Measurements from ENCODE around the gene LMX1A. TPM values are rescaled to one million over a fixed set of nuclear protein-coding genes. Genes with fewer than 3 reads are reported as not detected.

LMX1A gene
- total RNA-seq, 6 experiments from 2014 or later = not detected

DNA sequence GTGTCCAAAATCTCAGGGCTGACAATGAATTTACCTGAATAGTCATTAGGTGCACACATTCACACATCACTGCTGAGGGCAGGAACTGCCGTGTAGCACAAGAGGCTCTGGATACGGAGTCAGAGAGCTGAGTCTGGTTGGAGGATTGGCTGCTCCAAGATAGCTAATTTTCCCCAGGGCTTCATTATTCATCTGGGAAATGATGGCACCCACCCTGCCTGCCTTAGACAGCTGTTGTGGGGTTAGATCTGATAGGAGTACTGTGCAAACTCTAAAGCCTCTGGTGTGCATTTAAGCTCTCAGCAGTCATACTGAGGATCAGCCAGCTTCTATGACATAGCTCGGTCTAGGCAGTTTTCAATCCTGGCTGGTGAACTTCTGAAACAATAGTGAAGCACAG lies 67.0 kb downstream of the LMX1A start:
- Mint-ChIP-seq H3K36me3 (ENCODE audit: low read depth) (no peaks in the 10 kb centered on the region), H3K27me3 (ENCODE audit: insufficient read depth) (no peaks in the 10 kb centered on the region; the same call in 1 of the 2 replicates), H3K27ac (no peak overlapping the region), H3K4me1 (ENCODE audit: low read depth) (no peaks in the 10 kb centered on the region), H3K9me3 (0 out of 2 replicates have a peak, but pooled peaks cover 7% of the 10 kb centered on the region), H3K4me3 (no peak overlapping the region)
- no peak for DNase-seq
- TF ChIP-seq, protein P1, sequence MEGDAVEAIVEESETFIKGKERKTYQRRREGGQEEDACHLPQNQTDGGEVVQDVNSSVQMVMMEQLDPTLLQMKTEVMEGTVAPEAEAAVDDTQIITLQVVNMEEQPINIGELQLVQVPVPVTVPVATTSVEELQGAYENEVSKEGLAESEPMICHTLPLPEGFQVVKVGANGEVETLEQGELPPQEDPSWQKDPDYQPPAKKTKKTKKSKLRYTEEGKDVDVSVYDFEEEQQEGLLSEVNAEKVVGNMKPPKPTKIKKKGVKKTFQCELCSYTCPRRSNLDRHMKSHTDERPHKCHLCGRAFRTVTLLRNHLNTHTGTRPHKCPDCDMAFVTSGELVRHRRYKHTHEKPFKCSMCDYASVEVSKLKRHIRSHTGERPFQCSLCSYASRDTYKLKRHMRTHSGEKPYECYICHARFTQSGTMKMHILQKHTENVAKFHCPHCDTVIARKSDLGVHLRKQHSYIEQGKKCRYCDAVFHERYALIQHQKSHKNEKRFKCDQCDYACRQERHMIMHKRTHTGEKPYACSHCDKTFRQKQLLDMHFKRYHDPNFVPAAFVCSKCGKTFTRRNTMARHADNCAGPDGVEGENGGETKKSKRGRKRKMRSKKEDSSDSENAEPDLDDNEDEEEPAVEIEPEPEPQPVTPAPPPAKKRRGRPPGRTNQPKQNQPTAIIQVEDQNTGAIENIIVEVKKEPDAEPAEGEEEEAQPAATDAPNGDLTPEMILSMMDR (IDR thresholded peaks at IDR 0.05) = no peak

DNA sequence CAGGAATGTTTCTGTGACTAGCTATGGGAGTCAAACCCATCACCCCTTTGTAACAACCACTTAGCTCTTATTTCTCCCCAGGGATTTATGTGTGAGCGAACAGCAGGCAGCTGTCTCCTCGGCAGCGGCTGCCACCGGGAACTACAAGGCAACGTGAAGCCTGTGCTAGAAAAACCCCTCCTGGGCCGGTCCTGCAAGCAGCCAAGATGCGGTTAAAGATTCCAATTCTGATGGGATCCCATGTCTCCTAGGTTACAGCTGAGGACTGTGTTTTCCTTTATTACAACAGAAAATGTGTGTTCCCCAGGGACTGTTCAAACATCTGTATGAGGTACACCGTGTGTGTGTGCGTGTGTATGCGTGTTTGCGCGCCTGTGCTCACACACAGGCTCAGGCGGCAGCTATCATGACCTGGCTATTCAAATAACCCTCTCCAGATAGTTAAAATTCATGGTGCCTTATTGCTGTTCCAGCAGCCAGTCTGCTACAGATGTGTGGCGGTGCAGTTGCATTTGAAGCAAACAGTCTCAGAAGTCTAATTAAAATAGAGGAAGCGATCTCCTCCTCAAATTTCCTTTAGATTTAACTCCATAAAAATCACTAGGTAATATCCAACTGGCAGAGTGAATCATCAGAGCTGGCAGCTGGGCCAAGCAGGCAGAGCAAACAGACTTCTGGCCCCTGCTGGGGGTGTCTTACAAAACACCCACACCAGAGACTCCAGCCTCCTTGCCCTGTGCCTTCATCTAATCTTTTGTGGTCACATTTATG lies 68.0 kb downstream of the LMX1A start:
- H3K4me3 Mint-ChIP-seq = no peak overlapping the region
- H3K4me1 Mint-ChIP-seq (ENCODE audit: low read depth) = no peaks in the 10 kb centered on the region
- H3K9me3 Mint-ChIP-seq = 0 out of 2 replicates have a peak, but pooled peaks cover 7% of the 10 kb centered on the region
- H3K27ac Mint-ChIP-seq = no peak overlapping the region
- TF ChIP-seq, protein P1 (IDR thresholded peaks at IDR 0.05) = no peak
- no peak for DNase-seq
- no peaks in the 10 kb centered on the region for H3K36me3 Mint-ChIP-seq (ENCODE audit: low read depth)
- H3K27me3 Mint-ChIP-seq (ENCODE audit: insufficient read depth) = no peaks in the 10 kb centered on the region; the same call in 1 of the 2 replicates

DNA sequence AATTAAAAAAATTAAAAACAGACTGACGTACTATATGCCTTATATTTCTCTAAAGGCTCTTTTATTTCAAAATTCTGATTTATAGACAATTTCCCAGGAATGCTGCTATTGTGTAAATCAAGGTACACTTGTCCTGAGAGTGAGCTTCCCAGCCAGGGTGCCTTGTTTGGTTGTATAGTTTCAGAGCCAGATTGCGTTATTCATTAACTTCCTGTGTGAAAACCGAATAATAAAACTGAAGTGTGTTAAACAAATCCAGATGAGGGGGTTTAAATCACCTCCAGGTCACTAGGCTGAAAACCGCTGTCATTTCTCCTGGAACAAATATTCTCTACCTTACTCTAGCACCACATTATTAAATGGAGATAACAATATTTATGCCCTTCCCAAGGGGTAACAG lies 68.7 kb downstream of the LMX1A start:
- Mint-ChIP-seq H3K36me3 (ENCODE audit: low read depth) (no peaks in the 10 kb centered on the region), H3K9me3 (0 out of 2 replicates have a peak, but pooled peaks cover 7% of the 10 kb centered on the region), H3K4me1 (ENCODE audit: low read depth) (no peaks in the 10 kb centered on the region), H3K4me3 (no peak overlapping the region), H3K27me3 (ENCODE audit: insufficient read depth) (no peaks in the 10 kb centered on the region; the same call in 1 of the 2 replicates), H3K27ac (no peak overlapping the region)
- TF ChIP-seq, protein P1 (IDR thresholded peaks at IDR 0.05) = no peak
- no peak for DNase-seq

DNA sequence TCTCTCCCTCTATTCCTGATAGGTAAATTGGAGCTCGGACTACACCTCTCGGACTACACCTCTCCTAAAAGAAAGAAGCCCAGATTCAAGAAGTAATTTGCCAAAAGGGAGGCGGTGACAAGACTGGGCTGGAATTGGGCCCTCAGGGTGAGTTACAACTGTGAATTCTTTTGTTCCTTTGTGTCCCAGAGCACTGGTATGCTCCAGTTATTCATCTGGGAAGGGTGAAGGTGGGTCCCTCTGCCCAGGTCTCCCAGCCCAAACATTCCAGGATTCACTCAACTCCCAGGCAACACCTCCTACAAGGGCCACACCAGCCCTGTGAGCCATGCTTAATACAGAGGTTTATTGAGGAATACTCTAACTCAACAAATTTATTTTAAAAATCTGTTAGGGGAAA lies 69.2 kb downstream of the LMX1A start:
- H3K4me1 Mint-ChIP-seq (ENCODE audit: low read depth) = no peaks in the 10 kb centered on the region
- DNase-seq = no peak
- no peaks in the 10 kb centered on the region for H3K36me3 Mint-ChIP-seq (ENCODE audit: low read depth)
- no peak overlapping the region for H3K27ac Mint-ChIP-seq
- no peak overlapping the region for H3K4me3 Mint-ChIP-seq
- TF ChIP-seq, protein P1 (IDR thresholded peaks at IDR 0.05) = no peak
- H3K27me3 Mint-ChIP-seq (ENCODE audit: insufficient read depth) = no peaks in the 10 kb centered on the region; the same call in 1 of the 2 replicates
- H3K9me3 Mint-ChIP-seq = 0 out of 2 replicates have a peak, but pooled peaks cover 7% of the 10 kb centered on the region

DNA sequence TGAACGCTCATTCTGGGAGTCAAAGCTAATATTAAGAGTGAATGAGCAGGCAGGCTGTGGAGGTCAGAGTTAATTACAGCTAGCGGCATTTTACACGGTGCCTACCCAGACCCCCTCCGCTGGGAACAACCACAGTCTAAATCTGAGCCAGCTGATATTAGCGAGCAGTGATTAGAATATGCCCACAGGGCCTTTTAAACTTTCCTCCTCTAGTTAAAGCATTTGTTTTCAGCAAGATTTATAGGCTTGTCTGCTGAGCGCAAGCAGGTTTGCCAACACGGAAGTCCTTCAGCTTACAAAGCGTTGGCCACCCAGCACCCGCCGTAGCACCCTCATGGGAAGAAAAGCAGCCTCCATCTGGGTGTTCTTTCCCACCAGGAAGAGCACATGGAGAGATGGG lies 72.1 kb downstream of the LMX1A start:
- H3K27me3 Mint-ChIP-seq (ENCODE audit: insufficient read depth) = no peaks in the 10 kb centered on the region
- TF ChIP-seq, protein P1 (IDR thresholded peaks at IDR 0.05) = no peak

More for the DNA sequence above, 72.1 kb downstream of the LMX1A start:
- no peaks in the 10 kb centered on the region for H3K4me1 Mint-ChIP-seq (ENCODE audit: low read depth)
- no peak overlapping the region for H3K27ac Mint-ChIP-seq
- no peak for DNase-seq
- H3K36me3 Mint-ChIP-seq (ENCODE audit: low read depth) = no peaks in the 10 kb centered on the region
- H3K4me3 Mint-ChIP-seq = no peak overlapping the region
- H3K9me3 Mint-ChIP-seq = no peaks in the 10 kb centered on the region
